OCI-LY1 (cell line): Measurements from ENCODE around the gene P2RY12.

Experiments
- EZH2 ChIP-seq: fragments of 200-600 bp; sonication (generic), shearing (Covaris generic); IDR thresholded peaks from 2 replicates; pipeline ENCODE4 v1.8.0; 2017; ENCODE audit warnings: borderline replicate concordance, mixed run types, mild to moderate bottlenecking, antibody characterized with exemption, low read length, moderate library complexity, mixed read lengths
- TF ChIP-seq, protein P1 (sequence below): fragments of 200-600 bp; sonication (generic), shearing (Covaris generic); IDR thresholded peaks from 2 replicates; pipeline ENCODE4 v1.5.1; 2017; ENCODE audit warnings: mild to moderate bottlenecking, antibody characterized with exemption, low read length, moderate library complexity, mixed read lengths

- TF ChIP-seq, protein P1, sequence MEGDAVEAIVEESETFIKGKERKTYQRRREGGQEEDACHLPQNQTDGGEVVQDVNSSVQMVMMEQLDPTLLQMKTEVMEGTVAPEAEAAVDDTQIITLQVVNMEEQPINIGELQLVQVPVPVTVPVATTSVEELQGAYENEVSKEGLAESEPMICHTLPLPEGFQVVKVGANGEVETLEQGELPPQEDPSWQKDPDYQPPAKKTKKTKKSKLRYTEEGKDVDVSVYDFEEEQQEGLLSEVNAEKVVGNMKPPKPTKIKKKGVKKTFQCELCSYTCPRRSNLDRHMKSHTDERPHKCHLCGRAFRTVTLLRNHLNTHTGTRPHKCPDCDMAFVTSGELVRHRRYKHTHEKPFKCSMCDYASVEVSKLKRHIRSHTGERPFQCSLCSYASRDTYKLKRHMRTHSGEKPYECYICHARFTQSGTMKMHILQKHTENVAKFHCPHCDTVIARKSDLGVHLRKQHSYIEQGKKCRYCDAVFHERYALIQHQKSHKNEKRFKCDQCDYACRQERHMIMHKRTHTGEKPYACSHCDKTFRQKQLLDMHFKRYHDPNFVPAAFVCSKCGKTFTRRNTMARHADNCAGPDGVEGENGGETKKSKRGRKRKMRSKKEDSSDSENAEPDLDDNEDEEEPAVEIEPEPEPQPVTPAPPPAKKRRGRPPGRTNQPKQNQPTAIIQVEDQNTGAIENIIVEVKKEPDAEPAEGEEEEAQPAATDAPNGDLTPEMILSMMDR = no peak
- TF ChIP-seq EZH2 = no peak
Observed at GRCh38 chr3:151428386-151428785, 43.8 kb upstream of the P2RY12 start.
